GM12801 (cell line): Measurements from ENCODE around the gene PPM1E.

ENCODE experiments used
- TF ChIP-seq, protein P1 (sequence below): IDR thresholded peaks from one replicate; pipeline ENCODE4 v1.5.1; 2011; ENCODE audit warnings: control low read depth; ENCODE audit not compliant: insufficient read length; ENCODE audit errors: extremely low read depth

Gene PPM1E

DNA sequence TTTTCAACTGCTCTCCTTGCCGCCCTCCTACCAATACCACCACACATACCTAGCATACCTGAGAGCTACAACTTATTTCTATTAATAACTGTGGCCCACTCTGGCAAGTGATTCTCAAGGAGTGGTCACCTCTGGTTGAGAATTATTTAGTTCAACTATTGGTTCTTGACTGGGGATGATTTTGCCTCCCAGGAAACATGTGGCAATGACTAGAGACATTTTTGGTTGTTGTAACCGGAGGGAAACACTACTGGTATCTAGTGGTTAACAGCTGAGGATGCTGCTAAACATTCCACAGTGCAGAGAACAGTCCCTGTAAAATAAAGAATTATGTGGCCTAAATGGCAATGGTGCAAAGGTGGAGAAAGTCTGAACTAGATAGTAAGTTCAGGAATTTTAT, 254.4 kb downstream of the PPM1E start:
- TF ChIP-seq, protein P1, sequence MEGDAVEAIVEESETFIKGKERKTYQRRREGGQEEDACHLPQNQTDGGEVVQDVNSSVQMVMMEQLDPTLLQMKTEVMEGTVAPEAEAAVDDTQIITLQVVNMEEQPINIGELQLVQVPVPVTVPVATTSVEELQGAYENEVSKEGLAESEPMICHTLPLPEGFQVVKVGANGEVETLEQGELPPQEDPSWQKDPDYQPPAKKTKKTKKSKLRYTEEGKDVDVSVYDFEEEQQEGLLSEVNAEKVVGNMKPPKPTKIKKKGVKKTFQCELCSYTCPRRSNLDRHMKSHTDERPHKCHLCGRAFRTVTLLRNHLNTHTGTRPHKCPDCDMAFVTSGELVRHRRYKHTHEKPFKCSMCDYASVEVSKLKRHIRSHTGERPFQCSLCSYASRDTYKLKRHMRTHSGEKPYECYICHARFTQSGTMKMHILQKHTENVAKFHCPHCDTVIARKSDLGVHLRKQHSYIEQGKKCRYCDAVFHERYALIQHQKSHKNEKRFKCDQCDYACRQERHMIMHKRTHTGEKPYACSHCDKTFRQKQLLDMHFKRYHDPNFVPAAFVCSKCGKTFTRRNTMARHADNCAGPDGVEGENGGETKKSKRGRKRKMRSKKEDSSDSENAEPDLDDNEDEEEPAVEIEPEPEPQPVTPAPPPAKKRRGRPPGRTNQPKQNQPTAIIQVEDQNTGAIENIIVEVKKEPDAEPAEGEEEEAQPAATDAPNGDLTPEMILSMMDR: no peak

DNA sequence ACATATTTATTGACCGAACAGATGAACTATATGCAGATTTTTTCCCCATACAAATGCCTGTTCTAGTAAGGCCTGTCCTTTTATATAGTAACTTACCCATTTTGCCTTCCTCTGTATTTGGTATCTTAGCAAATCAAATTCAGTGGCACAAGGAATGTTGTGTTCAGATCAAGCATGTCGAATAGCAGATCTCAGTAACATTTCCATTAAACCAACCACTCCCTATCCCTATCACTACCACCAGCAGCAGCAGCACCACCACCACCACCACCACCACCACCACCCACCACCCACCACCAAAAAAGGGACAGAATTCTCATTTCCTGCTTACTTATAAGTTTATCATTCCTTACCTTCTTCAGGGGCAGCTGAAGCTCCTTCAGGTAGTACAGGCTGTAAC, 256.3 kb downstream of the PPM1E start:
- TF ChIP-seq, protein P1: no peak

DNA sequence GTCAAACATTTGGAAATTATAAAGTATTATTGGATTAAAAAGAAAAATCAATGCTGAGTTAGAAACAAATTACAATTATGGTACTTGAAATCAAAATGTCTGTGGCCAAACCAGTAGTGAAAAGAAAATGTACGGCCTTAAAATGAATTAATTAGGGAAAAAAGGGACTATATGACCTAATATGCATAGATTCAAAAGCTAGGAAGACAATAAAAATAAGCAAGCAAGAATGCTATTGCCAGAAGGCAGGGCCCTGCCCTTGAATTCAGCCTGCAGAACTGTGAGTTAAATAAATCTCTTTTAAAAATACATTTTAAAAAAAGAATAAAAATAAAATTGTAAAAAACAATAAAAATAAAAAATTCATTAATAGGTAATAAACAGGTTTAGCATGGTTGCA, 262.4 kb downstream of the PPM1E start:
- TF ChIP-seq, protein P1: no peak

- TF ChIP-seq, protein P1: no peak
Observed at GRCh38 chr17:59024916-59025315, 269.3 kb downstream of the PPM1E start.

DNA sequence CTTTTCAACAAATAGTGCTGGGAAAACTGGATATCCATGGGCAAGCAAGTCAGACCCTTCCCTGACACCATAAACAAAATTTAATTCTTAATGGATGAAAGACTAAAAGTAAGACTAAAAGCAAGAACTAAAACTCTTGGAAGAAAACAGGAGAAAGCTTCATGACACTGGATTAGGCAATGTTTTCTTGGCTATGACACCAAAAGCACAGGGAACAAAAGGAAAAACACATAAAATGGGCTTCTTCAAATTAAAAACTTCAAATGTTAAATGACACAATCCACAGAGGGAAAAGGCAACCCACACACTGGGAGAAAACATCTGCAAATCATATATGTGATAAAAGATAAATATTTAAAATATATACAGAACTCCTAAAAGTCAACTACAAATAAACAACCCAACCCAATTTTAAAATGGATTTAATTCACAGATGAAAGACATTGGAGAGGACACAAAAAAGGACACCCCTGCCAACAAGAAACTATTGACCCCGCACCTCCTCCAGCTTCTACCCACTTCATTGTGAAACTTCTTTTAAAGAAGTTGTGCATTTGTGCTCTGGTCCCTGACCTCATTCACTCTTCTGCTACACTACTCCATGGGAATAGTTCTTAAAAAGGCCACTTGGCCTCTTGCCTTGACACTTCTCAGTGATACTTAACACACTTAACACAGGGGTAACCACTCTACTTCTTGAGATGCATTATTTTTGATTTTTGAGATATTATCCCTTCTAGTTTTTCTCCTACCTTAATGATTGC, 270.7 kb downstream of the PPM1E start:
- TF ChIP-seq, protein P1: no peak

GRCh38 chr17:59027750-59028149, 272.1 kb downstream of the PPM1E start:
- TF ChIP-seq, protein P1: no peak

DNA sequence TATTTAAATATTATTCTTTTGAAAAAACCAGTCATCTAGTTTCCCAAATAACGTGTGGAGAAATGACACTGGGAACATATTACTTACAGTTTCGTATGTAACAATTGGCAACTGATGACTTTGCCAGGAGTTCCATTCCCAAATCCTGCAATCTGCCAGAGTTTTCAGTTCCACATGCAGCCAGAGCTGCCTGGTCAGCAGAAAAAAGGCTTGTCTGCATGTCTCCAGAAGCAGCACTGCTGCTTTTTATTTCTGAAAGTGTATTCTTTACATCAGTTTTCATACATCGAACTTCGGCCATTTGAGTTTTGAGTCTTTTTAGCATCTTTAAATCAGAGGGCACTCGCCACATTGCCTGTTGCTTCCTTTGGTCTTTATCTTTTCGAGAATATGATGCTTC, 272.7 kb downstream of the PPM1E start:
- TF ChIP-seq, protein P1: no peak
